HCT116 (cell line): ENCODE results near the gene MRM1. TPM values are rescaled to one million over a fixed set of nuclear protein-coding genes. Genes with fewer than 3 reads are reported as not detected.

ENCODE experiments used
- ATAC-seq: fragments of 200-7000 bp; cut with Tn5 transposase; 2 replicates; pipeline ENCODE4 v1.9.1; 2020; ENCODE audit warnings: mild to moderate bottlenecking, moderate library complexity
- BruUV-seq: library from RNA; stranded (reverse); fragments of 400-500 nt; replicated peaks from 2 replicates; lab custom pipeline; 2021; lab: Mats Ljungman, UMichigan
- CTCF ChIA-PET: fragments of 300-600 bp; sonication (Branson Sonifier 250); formaldehyde crosslinking; loops from one replicate; lab custom pipeline; 2021; ENCODE audit warnings: antibody characterized with exemption; lab: Charles Lee
- POLR2A ChIA-PET: fragments of 300-600, 350-600 bp; sonication (Branson Sonifier 250); formaldehyde crosslinking; loops from one replicate; lab custom pipeline; 2021; ENCODE audit warnings: antibody characterized with exemption; lab: Charles Lee
- RAD21 ChIA-PET, 2 experiments: fragments of 300-600 bp; sonication (Branson Sonifier 250); formaldehyde crosslinking; loops; one replicate each; lab custom pipeline; 2023; ENCODE audit warnings: low total read pairs in 2 of 2; ENCODE audit not compliant: uncharacterized antibody in 2 of 2, unreplicated experiment in 2 of 2, low non-redundant PET in 1 of 2; lab: Charles Lee
- DNase-seq: peaks from one replicate; pipeline ENCODE4 v3.0.0-alpha.2; 2010; ENCODE audit warnings: low read depth, low spot score
- H2AFZ ChIP-seq: fragments of 200-600 bp; shearing (Covaris generic), sonication (generic); 2 replicates; pipeline ENCODE4 v1.6.1; 2017; ENCODE audit warnings: low read depth, mixed run types, mixed read lengths, antibody characterized with exemption, low read length; ENCODE audit not compliant: poor library complexity, severe bottlenecking
- H3K27ac ChIP-seq: 2 replicates; pipeline ENCODE4 v1.5.1; 2012; ENCODE audit warnings: low read depth, low read length
- H3K27me3 ChIP-seq: fragments of 200-600 bp; sonication (generic); 2 replicates; pipeline ENCODE4 v1.6.1; 2016; ENCODE audit warnings: mixed run types, low read length, mixed read lengths; ENCODE audit not compliant: insufficient read depth
- H3K36me3 ChIP-seq, 2 experiments: fragments of 200-500 bp in 1 of 2; fragments of 200-600 bp in 1 of 2; sonication (Bioruptor generic) in 1 of 2; sonication (generic) in 1 of 2; 2 replicates each; pipeline versions ENCODE4 v1.5.1 to v1.6.1; 2014 to 2016; ENCODE audit warnings: low read length in 2 of 2, inconsistent platforms in 1 of 2, mixed read lengths in 1 of 2, mixed run types in 1 of 2; ENCODE audit not compliant: insufficient read depth in 2 of 2, control insufficient read depth in 1 of 2
- H3K4me1 ChIP-seq, 2 experiments: fragments of 200-600 bp in 1 of 2; sonication (generic) in 1 of 2; 2 replicates each; pipeline versions ENCODE4 v1.5.1 to v1.6.1; 2012 to 2017; ENCODE audit warnings: low read length in 2 of 2, inconsistent platforms in 1 of 2, mild to moderate bottlenecking in 1 of 2, mixed read lengths in 1 of 2, mixed run types in 1 of 2, moderate library complexity in 1 of 2; ENCODE audit not compliant: insufficient read depth in 2 of 2, control insufficient read depth in 1 of 2
- H3K4me2 ChIP-seq: fragments of 200-600 bp; sonication (generic); 2 replicates; pipeline ENCODE4 v1.6.1; 2017; ENCODE audit warnings: mixed run types, low read length, mixed read lengths
- H3K4me3 ChIP-seq, 2 experiments: fragments of 200-600 bp in 1 of 2; sonication (generic) in 1 of 2; replicated peaks in 1 of 2; 2 replicates each; pipeline ENCODE4 v1.5.1; 2011 to 2016; ENCODE audit warnings: low read length in 2 of 2, control low read depth in 1 of 2, low read depth in 1 of 2, mild to moderate bottlenecking in 1 of 2, mixed read lengths in 1 of 2, mixed run types in 1 of 2
- H3K79me2 ChIP-seq: fragments of 200-600 bp; sonication (generic); 2 replicates; pipeline ENCODE4 v1.6.1; 2017; ENCODE audit warnings: mild to moderate bottlenecking, mixed run types, low read length, moderate library complexity, mixed read lengths; ENCODE audit not compliant: insufficient read depth
- H3K9ac ChIP-seq: fragments of 200-600 bp; sonication (generic); 2 replicates; pipeline ENCODE4 v1.6.1; 2016; ENCODE audit warnings: low read length, mixed read lengths
- H3K9me2 ChIP-seq: fragments of 200-600 bp; sonication (generic), shearing (Covaris generic); 2 replicates; pipeline ENCODE4 v1.6.1; 2017; ENCODE audit warnings: mixed run types, mild to moderate bottlenecking, moderate library complexity; ENCODE audit not compliant: insufficient read depth
- H3K9me3 ChIP-seq, 2 experiments: fragments of 200-500 bp in 1 of 2; fragments of 200-600 bp in 1 of 2; sonication (Bioruptor generic) in 1 of 2; sonication (generic) in 1 of 2; 2 replicates each; pipeline ENCODE4 v1.6.1; 2014 to 2017; ENCODE audit warnings: low read length in 2 of 2, mixed read lengths in 2 of 2, inconsistent platforms in 1 of 2, low read depth in 1 of 2, mild to moderate bottlenecking in 1 of 2, mixed run types in 1 of 2, moderate library complexity in 1 of 2; ENCODE audit not compliant: control insufficient read depth in 1 of 2, insufficient read depth in 1 of 2
- H4K20me1 ChIP-seq: fragments of 200-600 bp; sonication (generic), shearing (Covaris generic); 2 replicates; pipeline ENCODE4 v1.6.1; 2017; ENCODE audit warnings: mixed run types, mild to moderate bottlenecking, moderate library complexity; ENCODE audit not compliant: insufficient read depth
- CBX3 ChIP-seq: IDR thresholded peaks from 2 replicates; pipeline ENCODE4 v1.6.1; 2012; ENCODE audit warnings: low read depth
- CEBPB ChIP-seq: IDR thresholded peaks from 2 replicates; pipeline ENCODE4 v1.6.1; 2012; ENCODE audit warnings: low read depth
- EGR1 ChIP-seq: IDR thresholded peaks from 2 replicates; pipeline ENCODE4 v1.6.1; 2012; ENCODE audit warnings: low read depth
- ELF1 ChIP-seq: IDR thresholded peaks from 2 replicates; pipeline ENCODE4 v1.6.1; 2012; ENCODE audit warnings: low read depth, borderline replicate concordance
- EZH2 ChIP-seq: fragments of 200-600 bp; sonication (generic); IDR thresholded peaks from 2 replicates; pipeline ENCODE4 v1.6.1; 2017; ENCODE audit warnings: antibody characterized with exemption, mixed run types
- EZH2phosphoT487 ChIP-seq: fragments of 200-600 bp; IDR thresholded peaks from 2 replicates; pipeline ENCODE4 v1.6.1; 2018; ENCODE audit warnings: antibody characterized with exemption, borderline replicate concordance
- FOSL1 ChIP-seq: IDR thresholded peaks from 2 replicates; pipeline ENCODE4 v1.6.1; 2012; ENCODE audit warnings: low read depth
- JUND ChIP-seq: IDR thresholded peaks from 2 replicates; pipeline ENCODE4 v1.6.1; 2012
- POLR2A ChIP-seq: IDR thresholded peaks from 2 replicates; pipeline ENCODE4 v1.7.0; 2011; ENCODE audit warnings: borderline replicate concordance; ENCODE audit not compliant: insufficient read depth, insufficient read length; ENCODE audit errors: extremely low read depth
- POLR2AphosphoS5 ChIP-seq: IDR thresholded peaks from 2 replicates; pipeline ENCODE4 v1.6.1; 2011; ENCODE audit warnings: mild to moderate bottlenecking, low read depth, low read length, moderate library complexity
- RAD21 ChIP-seq: IDR thresholded peaks from 2 replicates; pipeline ENCODE4 v1.6.1; 2012; ENCODE audit warnings: low read depth, mild to moderate bottlenecking
- SIN3A ChIP-seq: IDR thresholded peaks from 2 replicates; pipeline ENCODE4 v1.6.1; 2012; ENCODE audit warnings: low read depth
- SP1 ChIP-seq: IDR thresholded peaks from 2 replicates; pipeline ENCODE4 v1.6.1; 2012; ENCODE audit warnings: low read depth
- SRF ChIP-seq: IDR thresholded peaks from 2 replicates; pipeline ENCODE4 v1.6.1; 2012; ENCODE audit warnings: low read depth
- YY1 ChIP-seq: IDR thresholded peaks from 2 replicates; pipeline ENCODE4 v1.6.1; 2011; ENCODE audit warnings: low read length, low read depth, moderate library complexity, mild to moderate bottlenecking; ENCODE audit not compliant: insufficient replicate concordance; ENCODE audit errors: extremely low read depth
- intact Hi-C: fragments of 100-400 bp; cut with micrococcal nuclease; formaldehyde crosslinking; loops from 2 replicates; pipeline ENCODE4 v1.10.0; 2022
- total RNA-seq: library from RNA; stranded (reverse); gene quantifications from one replicate; pipeline ENCODE4 v1.2.1, GENCODE V29; 2021; ENCODE audit not compliant: unreplicated experiment
- TF ChIP-seq, protein P1 (sequence below), 3 experiments: fragments of 200-600 bp in 1 of 3; sonication (generic) in 1 of 3; IDR thresholded peaks in 2 of 3; conservative IDR thresholded peaks in 1 of 3; 2 replicates each; pipeline ENCODE4 v1.5.1; 2012 to 2017; ENCODE audit warnings: low read depth in 2 of 3, low read length in 2 of 3, antibody characterized with exemption in 1 of 3, borderline replicate concordance in 1 of 3, control low read depth in 1 of 3, mild to moderate bottlenecking in 1 of 3, mixed read lengths in 1 of 3, mixed run types in 1 of 3, moderate library complexity in 1 of 3; ENCODE audit not compliant: insufficient read depth in 1 of 3
- TF ChIP-seq, protein P2 (sequence below): IDR thresholded peaks from 2 replicates; pipeline ENCODE4 v1.6.1; 2012; ENCODE audit warnings: low read depth
- TF ChIP-seq, protein P3 (sequence below): IDR thresholded peaks from 2 replicates; pipeline ENCODE4 v1.6.1; 2011; ENCODE audit warnings: mild to moderate bottlenecking, low read length, moderate library complexity; ENCODE audit not compliant: insufficient replicate concordance; ENCODE audit errors: extremely low read depth
- TF ChIP-seq, protein P4 (sequence below): IDR thresholded peaks from 2 replicates; pipeline ENCODE4 v1.6.1; 2012

Gene MRM1
- total RNA-seq, 1 experiment from 2014 or later, result 14.5 TPM

DNA sequence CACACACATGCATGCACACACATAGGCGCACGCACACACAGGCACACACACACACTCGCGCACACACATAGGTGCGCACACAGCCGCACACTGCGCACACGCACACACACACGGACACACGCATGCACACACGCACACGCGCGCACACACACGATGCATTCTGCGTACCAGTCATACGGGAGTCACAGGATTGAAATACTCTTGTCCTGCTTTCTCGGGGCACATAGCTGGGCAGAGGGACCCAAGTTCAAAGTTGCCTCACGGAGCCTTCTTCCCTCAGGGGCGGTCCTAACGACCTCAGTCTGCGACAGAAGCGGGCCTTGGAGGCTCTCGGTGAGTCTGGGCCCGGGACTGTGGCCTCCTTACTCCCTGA is 56.0 kb downstream of the MRM1 start:
- ATAC-seq (no peak), DNase-seq (no peak)
- H3K79me2 ChIP-seq, result no peaks in the 10 kb centered on the region
- intact Hi-C loops, result no loop called here
- no peak overlapping the region for H3K4me3 ChIP-seq
- POLR2A ChIA-PET, result no interaction called here
- H3K36me3 ChIP-seq, result no peaks in the 10 kb centered on the region
- H2AFZ ChIP-seq, result no peak overlapping the region
- no peak for TF ChIP-seq SRF
- no peak for TF ChIP-seq EZH2
- no peak for TF ChIP-seq CEBPB
- TF ChIP-seq CBX3, result no peak
- TF ChIP-seq JUND, result no peak
- TF ChIP-seq RAD21, result no peak
- no peak for TF ChIP-seq ELF1
- TF ChIP-seq, protein P1, sequence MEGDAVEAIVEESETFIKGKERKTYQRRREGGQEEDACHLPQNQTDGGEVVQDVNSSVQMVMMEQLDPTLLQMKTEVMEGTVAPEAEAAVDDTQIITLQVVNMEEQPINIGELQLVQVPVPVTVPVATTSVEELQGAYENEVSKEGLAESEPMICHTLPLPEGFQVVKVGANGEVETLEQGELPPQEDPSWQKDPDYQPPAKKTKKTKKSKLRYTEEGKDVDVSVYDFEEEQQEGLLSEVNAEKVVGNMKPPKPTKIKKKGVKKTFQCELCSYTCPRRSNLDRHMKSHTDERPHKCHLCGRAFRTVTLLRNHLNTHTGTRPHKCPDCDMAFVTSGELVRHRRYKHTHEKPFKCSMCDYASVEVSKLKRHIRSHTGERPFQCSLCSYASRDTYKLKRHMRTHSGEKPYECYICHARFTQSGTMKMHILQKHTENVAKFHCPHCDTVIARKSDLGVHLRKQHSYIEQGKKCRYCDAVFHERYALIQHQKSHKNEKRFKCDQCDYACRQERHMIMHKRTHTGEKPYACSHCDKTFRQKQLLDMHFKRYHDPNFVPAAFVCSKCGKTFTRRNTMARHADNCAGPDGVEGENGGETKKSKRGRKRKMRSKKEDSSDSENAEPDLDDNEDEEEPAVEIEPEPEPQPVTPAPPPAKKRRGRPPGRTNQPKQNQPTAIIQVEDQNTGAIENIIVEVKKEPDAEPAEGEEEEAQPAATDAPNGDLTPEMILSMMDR (IDR thresholded peaks at IDR 0.05 in 2 of 3, conservative IDR thresholded peaks at IDR 0.05 in 1 of 3; ENCODE audit: borderline replicate concordance in 1 of 3, insufficient read depth in 1 of 3, low read depth in 2 of 3, low read length in 2 of 3), result no peak
- TF ChIP-seq, protein P2, sequence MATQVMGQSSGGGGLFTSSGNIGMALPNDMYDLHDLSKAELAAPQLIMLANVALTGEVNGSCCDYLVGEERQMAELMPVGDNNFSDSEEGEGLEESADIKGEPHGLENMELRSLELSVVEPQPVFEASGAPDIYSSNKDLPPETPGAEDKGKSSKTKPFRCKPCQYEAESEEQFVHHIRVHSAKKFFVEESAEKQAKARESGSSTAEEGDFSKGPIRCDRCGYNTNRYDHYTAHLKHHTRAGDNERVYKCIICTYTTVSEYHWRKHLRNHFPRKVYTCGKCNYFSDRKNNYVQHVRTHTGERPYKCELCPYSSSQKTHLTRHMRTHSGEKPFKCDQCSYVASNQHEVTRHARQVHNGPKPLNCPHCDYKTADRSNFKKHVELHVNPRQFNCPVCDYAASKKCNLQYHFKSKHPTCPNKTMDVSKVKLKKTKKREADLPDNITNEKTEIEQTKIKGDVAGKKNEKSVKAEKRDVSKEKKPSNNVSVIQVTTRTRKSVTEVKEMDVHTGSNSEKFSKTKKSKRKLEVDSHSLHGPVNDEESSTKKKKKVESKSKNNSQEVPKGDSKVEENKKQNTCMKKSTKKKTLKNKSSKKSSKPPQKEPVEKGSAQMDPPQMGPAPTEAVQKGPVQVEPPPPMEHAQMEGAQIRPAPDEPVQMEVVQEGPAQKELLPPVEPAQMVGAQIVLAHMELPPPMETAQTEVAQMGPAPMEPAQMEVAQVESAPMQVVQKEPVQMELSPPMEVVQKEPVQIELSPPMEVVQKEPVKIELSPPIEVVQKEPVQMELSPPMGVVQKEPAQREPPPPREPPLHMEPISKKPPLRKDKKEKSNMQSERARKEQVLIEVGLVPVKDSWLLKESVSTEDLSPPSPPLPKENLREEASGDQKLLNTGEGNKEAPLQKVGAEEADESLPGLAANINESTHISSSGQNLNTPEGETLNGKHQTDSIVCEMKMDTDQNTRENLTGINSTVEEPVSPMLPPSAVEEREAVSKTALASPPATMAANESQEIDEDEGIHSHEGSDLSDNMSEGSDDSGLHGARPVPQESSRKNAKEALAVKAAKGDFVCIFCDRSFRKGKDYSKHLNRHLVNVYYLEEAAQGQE, result no peak
- TF ChIP-seq SIN3A, result no peak
- TF ChIP-seq POLR2AphosphoS5, result no peak
- TF ChIP-seq POLR2A, result no peak
- TF ChIP-seq EZH2phosphoT487, result no peak
- no peak for TF ChIP-seq EGR1
- no peak for TF ChIP-seq YY1
- no peak for TF ChIP-seq SP1
- no peak for TF ChIP-seq FOSL1
- TF ChIP-seq, protein P3, sequence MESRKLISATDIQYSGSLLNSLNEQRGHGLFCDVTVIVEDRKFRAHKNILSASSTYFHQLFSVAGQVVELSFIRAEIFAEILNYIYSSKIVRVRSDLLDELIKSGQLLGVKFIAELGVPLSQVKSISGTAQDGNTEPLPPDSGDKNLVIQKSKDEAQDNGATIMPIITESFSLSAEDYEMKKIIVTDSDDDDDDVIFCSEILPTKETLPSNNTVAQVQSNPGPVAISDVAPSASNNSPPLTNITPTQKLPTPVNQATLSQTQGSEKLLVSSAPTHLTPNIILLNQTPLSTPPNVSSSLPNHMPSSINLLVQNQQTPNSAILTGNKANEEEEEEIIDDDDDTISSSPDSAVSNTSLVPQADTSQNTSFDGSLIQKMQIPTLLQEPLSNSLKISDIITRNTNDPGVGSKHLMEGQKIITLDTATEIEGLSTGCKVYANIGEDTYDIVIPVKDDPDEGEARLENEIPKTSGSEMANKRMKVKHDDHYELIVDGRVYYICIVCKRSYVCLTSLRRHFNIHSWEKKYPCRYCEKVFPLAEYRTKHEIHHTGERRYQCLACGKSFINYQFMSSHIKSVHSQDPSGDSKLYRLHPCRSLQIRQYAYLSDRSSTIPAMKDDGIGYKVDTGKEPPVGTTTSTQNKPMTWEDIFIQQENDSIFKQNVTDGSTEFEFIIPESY, result no peak
- TF ChIP-seq, protein P4, sequence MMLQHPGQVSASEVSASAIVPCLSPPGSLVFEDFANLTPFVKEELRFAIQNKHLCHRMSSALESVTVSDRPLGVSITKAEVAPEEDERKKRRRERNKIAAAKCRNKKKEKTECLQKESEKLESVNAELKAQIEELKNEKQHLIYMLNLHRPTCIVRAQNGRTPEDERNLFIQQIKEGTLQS, result no peak
- peaks cover 5 to 7% of the 10 kb centered on the region in 2 experiments for H3K4me1 ChIP-seq
- no peak overlapping the region for H3K27ac ChIP-seq
- no peaks in the 10 kb centered on the region for H3K27me3 ChIP-seq
- RAD21 ChIA-PET, result no interaction called here
- H3K9ac ChIP-seq, result no peak overlapping the region
- H4K20me1 ChIP-seq, result no peaks in the 10 kb centered on the region
- no peaks in the 10 kb centered on the region for H3K9me3 ChIP-seq
- no peaks in the 10 kb centered on the region for H3K9me2 ChIP-seq
- BruUV-seq, result no TSS peak
- CTCF ChIA-PET, result no interaction called here
- no peak overlapping the region for H3K4me2 ChIP-seq
